Measurements from ENCODE around the gene KLHL3. TPM values are rescaled to one million over a fixed set of nuclear protein-coding genes. Genes with fewer than 3 reads are reported as not detected.
A peak's percentile ranks its signal among the peaks of the same experiment; 100 is the strongest.

KLHL3 gene
- total and polyA plus RNA-seq, 2 donors (not counting 3 experiments of a cell fraction or from before 2014, with no cell fraction given), result 8.8 to 13.6 TPM

DNA sequence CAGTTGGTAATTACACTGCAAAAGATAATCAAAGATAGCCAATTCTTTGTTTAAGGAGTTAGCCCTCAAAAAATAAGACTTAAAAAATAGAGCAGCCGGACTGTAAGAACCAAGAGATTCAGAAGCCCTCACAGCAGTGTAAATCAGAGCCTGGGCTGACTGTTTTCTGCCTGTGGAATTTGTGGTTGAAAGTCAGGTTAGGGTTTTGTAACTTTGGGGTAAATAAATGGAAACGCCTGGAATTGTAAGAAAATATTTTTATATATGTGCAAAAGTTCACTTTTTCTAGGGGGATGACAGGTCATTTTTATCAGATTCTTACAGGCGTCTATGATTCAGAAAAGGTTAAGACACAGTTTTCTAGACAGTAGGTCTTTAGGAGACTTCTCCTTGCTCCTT is 35.6 kb downstream of the KLHL3 start:
- Histone ChIP-seq H3K36me3 (ENCODE audit: control insufficient read depth in 2 of 2, extremely low read depth in 1 of 2, insufficient read depth in 2 of 2, low read length in 2 of 2) (peaks cover 0 to 5% of the 10 kb centered on the region in 2 experiments), H3K4me3 (replicated peaks in 1 of 3; ENCODE audit: insufficient read depth in 1 of 3, low read depth in 1 of 3, low read length in 3 of 3) (no peak overlapping the region), H3K9ac (replicated peaks; ENCODE audit: extremely low read depth, insufficient read depth, low read length) (no peak overlapping the region), H3K4me1 (ENCODE audit: control insufficient read depth, extremely low read depth, insufficient read depth, low read length) (peaks cover 36% of the 10 kb centered on the region), H3K4me2 (ENCODE audit: insufficient read depth, low read length) (no peak overlapping the region), H3K79me2 (ENCODE audit: control insufficient read depth, insufficient read depth, low read length) (no peaks in the 10 kb centered on the region), H3K9me3 (replicated peaks; ENCODE audit: control insufficient read depth, insufficient read depth, low read length) (no peaks in the 10 kb centered on the region), H3K9me1 (replicated peaks; ENCODE audit: control insufficient read depth, extremely low read depth, insufficient read depth, low read length) (no peaks in the 10 kb centered on the region), H2AFZ (ENCODE audit: low read depth, low read length) (peak overlapping the region; percentile 74), H3K27ac (ENCODE audit: insufficient read depth, low read depth, low read length) (no peak overlapping the region), H4K20me1 (replicated peaks; ENCODE audit: control insufficient read depth, extremely low read depth, insufficient read depth, low read length) (no peaks in the 10 kb centered on the region), H3K27me3 (ENCODE audit: control insufficient read depth in 2 of 2, insufficient read depth in 2 of 2, low read length in 2 of 2) (no peaks in the 10 kb centered on the region)
- dilution Hi-C loops (cut with MboI; ENCODE audit: extremely low pct_ligation_motif_present, low sequenced_read_pairs), result no loop called here
- BruUV-seq (replicated peaks), result no TSS peak
- TF ChIP-seq JUN (IDR thresholded peaks at IDR 0.05; ENCODE audit: borderline replicate concordance, insufficient read depth, insufficient read length, low read depth), result no peak
- TF ChIP-seq GATA2 (IDR thresholded peaks at IDR 0.05; ENCODE audit: insufficient read depth, insufficient read length, low read depth, low read length), result no peak
- TF ChIP-seq MAX (IDR thresholded peaks at IDR 0.05; ENCODE audit: insufficient read depth, insufficient read length), result no peak
- no peak for TF ChIP-seq EZH2 (IDR thresholded peaks at IDR 0.05; ENCODE audit: borderline replicate concordance, low read depth, low read length, severe bottlenecking)
- no peak for TF ChIP-seq POLR2AphosphoS5 (IDR thresholded peaks at IDR 0.05; ENCODE audit: insufficient read depth, low read depth, low read length)
- no peak for TF ChIP-seq POLR2A (IDR thresholded peaks at IDR 0.05; ENCODE audit: low read depth, low read length)
- TF ChIP-seq FOS (IDR thresholded peaks at IDR 0.05; ENCODE audit: borderline replicate concordance, insufficient read depth, low read length), result no peak
- TF ChIP-seq, protein P1, sequence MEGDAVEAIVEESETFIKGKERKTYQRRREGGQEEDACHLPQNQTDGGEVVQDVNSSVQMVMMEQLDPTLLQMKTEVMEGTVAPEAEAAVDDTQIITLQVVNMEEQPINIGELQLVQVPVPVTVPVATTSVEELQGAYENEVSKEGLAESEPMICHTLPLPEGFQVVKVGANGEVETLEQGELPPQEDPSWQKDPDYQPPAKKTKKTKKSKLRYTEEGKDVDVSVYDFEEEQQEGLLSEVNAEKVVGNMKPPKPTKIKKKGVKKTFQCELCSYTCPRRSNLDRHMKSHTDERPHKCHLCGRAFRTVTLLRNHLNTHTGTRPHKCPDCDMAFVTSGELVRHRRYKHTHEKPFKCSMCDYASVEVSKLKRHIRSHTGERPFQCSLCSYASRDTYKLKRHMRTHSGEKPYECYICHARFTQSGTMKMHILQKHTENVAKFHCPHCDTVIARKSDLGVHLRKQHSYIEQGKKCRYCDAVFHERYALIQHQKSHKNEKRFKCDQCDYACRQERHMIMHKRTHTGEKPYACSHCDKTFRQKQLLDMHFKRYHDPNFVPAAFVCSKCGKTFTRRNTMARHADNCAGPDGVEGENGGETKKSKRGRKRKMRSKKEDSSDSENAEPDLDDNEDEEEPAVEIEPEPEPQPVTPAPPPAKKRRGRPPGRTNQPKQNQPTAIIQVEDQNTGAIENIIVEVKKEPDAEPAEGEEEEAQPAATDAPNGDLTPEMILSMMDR (IDR thresholded peaks at IDR 0.05; ENCODE audit: extremely low read depth in 1 of 2, insufficient read depth in 1 of 2, low read depth in 1 of 2, low read length in 2 of 2), result no peak
- no peak for TF ChIP-seq MYC (IDR thresholded peaks at IDR 0.05; ENCODE audit: low read depth, low read length)
- FAIRE-seq (peak; percentile 73), DNase-seq (ENCODE audit: low read depth, low spot score) (peak; percentile 47)
- intact Hi-C loops (cut with micrococcal nuclease), result no loop called here
- ChIA-PET CTCF (interaction anchor here (2.4 to 10.6 kb wide), 4 partner anchors 27 to 42 kb away, joined by 10 to 107 read pairs (median 28); partner anchors contain the start of gene KLHL3), POLR2A (no interaction called here)

Data from endothelial cell of umbilical vein (primary cell).